ENCODE results near the gene CISD1. TPM values are rescaled to one million over a fixed set of nuclear protein-coding genes. Genes with fewer than 3 reads are reported as not detected.

Gene CISD1
- total RNA-seq, 3 donors from 2014 or later, result 9.9 to 27.2 (median 13.2) TPM

- TF ChIP-seq POLR2AphosphoS5 (IDR thresholded peaks at IDR 0.05) (no peak), CTCF (IDR thresholded peaks at IDR 0.05) (no peak), POLR2A (IDR thresholded peaks at IDR 0.05) (no peak)
- H3K36me3 ChIP-seq, result no peaks in the 10 kb centered on the region
- no peaks in the 10 kb centered on the region for H3K9me3 ChIP-seq
- H3K4me3 ChIP-seq, result peak overlapping the region; percentile 87 to 90 (median 87)
- H3K27me3 ChIP-seq, result no peaks in the 10 kb centered on the region
- DNase-seq (ENCODE audit: low spot score in 2 of 2), result no peak
- H3K4me1 ChIP-seq, result no peaks in the 10 kb centered on the region
- intact Hi-C loops (cut with DNase I; ENCODE audit: low total_unique reads), result no loop called here
- peak overlapping the region; percentile 81 to 85 for H3K27ac ChIP-seq
Measured at GRCh38 chr10:58335306-58336005, 66.5 kb downstream of the CISD1 start.

- no peaks in the 10 kb centered on the region for H3K9me3 ChIP-seq
- no peaks in the 10 kb centered on the region for H3K4me1 ChIP-seq
- no peaks in the 10 kb centered on the region for H3K36me3 ChIP-seq
- intact Hi-C loops (cut with DNase I; ENCODE audit: low total_unique reads), result no loop called here
- H3K4me3 ChIP-seq, result peak overlapping the region in 1 of 3 donors; percentile 87
- DNase-seq (ENCODE audit: low spot score in 2 of 2), result no peak
- TF ChIP-seq CTCF (IDR thresholded peaks at IDR 0.05), result no peak
- no peak for TF ChIP-seq POLR2AphosphoS5 (IDR thresholded peaks at IDR 0.05)
- no peak for TF ChIP-seq POLR2A (IDR thresholded peaks at IDR 0.05)
- H3K27ac ChIP-seq, result no peak overlapping the region
- no peaks in the 10 kb centered on the region for H3K27me3 ChIP-seq
Measured at GRCh38 chr10:58336242-58336641, 67.3 kb downstream of the CISD1 start.

Other genes starting within 250 kb of the CISD1 start
- 10 to 100 TPM in 1 of 3 donors, 1 to 10 TPM in 2; 7.5 to 13.5 (median 7.9) TPM for gene IPMK, start 1.3 kb upstream of the CISD1 start, total RNA-seq
- 10 to 100 TPM; 10.4 to 22.4 (median 16.1) TPM for gene UBE2D1, start 65.8 kb downstream of the CISD1 start, total RNA-seq
- 10 to 100 TPM; 15.8 to 30.1 (median 22.3) TPM for gene TFAM, start 116.2 kb downstream of the CISD1 start, total RNA-seq
- gene BICC1, start 243.7 kb downstream of the CISD1 start, total RNA-seq, result 10 to 100 TPM; 24.3 to 35.5 (median 26.2) TPM

Data from breast epithelium (tissue), 4 donors.